ENCODE measurements around the gene TNS4. TPM values are rescaled to one million over a fixed set of nuclear protein-coding genes. Genes with fewer than 3 reads are reported as not detected.

The TNS4 gene
- total RNA-seq, 1 experiment from 2014 or later, result 36.6 TPM

- no peak for TF ChIP-seq REST (IDR thresholded peaks at IDR 0.05; ENCODE audit: low read depth)
- no peak for TF ChIP-seq EZH2phosphoT487 (IDR thresholded peaks at IDR 0.05; ENCODE audit: borderline replicate concordance)
- TF ChIP-seq JUND (IDR thresholded peaks at IDR 0.05), result no peak
- TF ChIP-seq TCF7L2 (IDR thresholded peaks at IDR 0.05; ENCODE audit: borderline replicate concordance, extremely low read depth, insufficient read depth, insufficient read length), result no peak
Observed at GRCh38 chr17:40468560-40468959, 32.9 kb downstream of the TNS4 start (continued).

GRCh38 chr17:40467281-40467867 is 34.0 kb downstream of the TNS4 start:
- RAD21 ChIA-PET (ENCODE audit: low non-redundant PET in 1 of 2, low total read pairs in 2 of 2, uncharacterized antibody in 2 of 2, unreplicated experiment in 2 of 2), result interaction anchor here in 1 of 2 experiments (0.6 kb wide), 1 partner anchor 9 kb away, joined by 4 read pairs; no protein-coding TSS in a partner anchor
- ATAC-seq, result no peak
- H4K20me1 ChIP-seq (ENCODE audit: insufficient read depth), result no peaks in the 10 kb centered on the region
- H3K27me3 ChIP-seq (ENCODE audit: insufficient read depth, low read length), result no peaks in the 10 kb centered on the region
- no peaks in the 10 kb centered on the region for H3K36me3 ChIP-seq (ENCODE audit: control insufficient read depth in 1 of 2, insufficient read depth in 2 of 2, low read length in 2 of 2)
- TF ChIP-seq MAX (IDR thresholded peaks at IDR 0.05) (no peak), ATF3 (IDR thresholded peaks at IDR 0.05) (no peak), ZNF274 (IDR thresholded peaks at IDR 0.05; ENCODE audit: low read depth, low read length) (no peak), RAD21 (IDR thresholded peaks at IDR 0.05; ENCODE audit: low read depth) (no peak), CEBPB (IDR thresholded peaks at IDR 0.05; ENCODE audit: low read depth) (no peak), REST (IDR thresholded peaks at IDR 0.05; ENCODE audit: low read depth) (no peak), TCF7L2 (IDR thresholded peaks at IDR 0.05; ENCODE audit: borderline replicate concordance, extremely low read depth, insufficient read depth, insufficient read length) (no peak), SP1 (IDR thresholded peaks at IDR 0.05; ENCODE audit: low read depth) (no peak), CTCF (IDR thresholded peaks at IDR 0.05 in 2 of 3, conservative IDR thresholded peaks at IDR 0.05 in 1 of 3; ENCODE audit: borderline replicate concordance in 1 of 3, insufficient read depth in 1 of 3, low read depth in 2 of 3, low read length in 2 of 3) (no peak)
- peaks cover 0 to 13% of the 10 kb centered on the region in 2 experiments; a peak in 2 of 4 replicates for H3K4me1 ChIP-seq (ENCODE audit: control insufficient read depth in 1 of 2, insufficient read depth in 2 of 2, low read length in 2 of 2)
- H3K9me2 ChIP-seq (ENCODE audit: insufficient read depth), result no peaks in the 10 kb centered on the region
- no peak overlapping the region for H3K27ac ChIP-seq (ENCODE audit: low read depth, low read length)
- no peak overlapping the region for H3K9ac ChIP-seq (ENCODE audit: low read length)
- BruUV-seq (replicated peaks), result no TSS peak
- intact Hi-C loops (cut with micrococcal nuclease), result no loop called here
- CTCF ChIA-PET, result no interaction called here
- no peak overlapping the region for H2AFZ ChIP-seq (ENCODE audit: low read depth, low read length, poor library complexity, severe bottlenecking)
- POLR2A ChIA-PET, result no interaction called here
- no peak overlapping the region for H3K4me2 ChIP-seq (ENCODE audit: low read length)
- no peak for DNase-seq (ENCODE audit: low read depth, low spot score)
- no peaks in the 10 kb centered on the region for H3K79me2 ChIP-seq (ENCODE audit: insufficient read depth, low read length)
- no peaks in the 10 kb centered on the region for H3K9me3 ChIP-seq (ENCODE audit: control insufficient read depth in 1 of 2, insufficient read depth in 1 of 2, low read depth in 1 of 2, low read length in 2 of 2)
- no peak overlapping the region for H3K4me3 ChIP-seq (replicated peaks in 1 of 2; ENCODE audit: low read depth in 1 of 2, low read length in 2 of 2)
